ENCODE data around the gene TTC24.
A peak's percentile ranks its signal among the peaks of the same experiment; 100 is the strongest.
"Not testable (repeated sequence)": the region's sequence is repeated elsewhere in the genome, so short reads cannot be mapped to it uniquely, and the experiment has no call there.

The TTC24 gene

DNA sequence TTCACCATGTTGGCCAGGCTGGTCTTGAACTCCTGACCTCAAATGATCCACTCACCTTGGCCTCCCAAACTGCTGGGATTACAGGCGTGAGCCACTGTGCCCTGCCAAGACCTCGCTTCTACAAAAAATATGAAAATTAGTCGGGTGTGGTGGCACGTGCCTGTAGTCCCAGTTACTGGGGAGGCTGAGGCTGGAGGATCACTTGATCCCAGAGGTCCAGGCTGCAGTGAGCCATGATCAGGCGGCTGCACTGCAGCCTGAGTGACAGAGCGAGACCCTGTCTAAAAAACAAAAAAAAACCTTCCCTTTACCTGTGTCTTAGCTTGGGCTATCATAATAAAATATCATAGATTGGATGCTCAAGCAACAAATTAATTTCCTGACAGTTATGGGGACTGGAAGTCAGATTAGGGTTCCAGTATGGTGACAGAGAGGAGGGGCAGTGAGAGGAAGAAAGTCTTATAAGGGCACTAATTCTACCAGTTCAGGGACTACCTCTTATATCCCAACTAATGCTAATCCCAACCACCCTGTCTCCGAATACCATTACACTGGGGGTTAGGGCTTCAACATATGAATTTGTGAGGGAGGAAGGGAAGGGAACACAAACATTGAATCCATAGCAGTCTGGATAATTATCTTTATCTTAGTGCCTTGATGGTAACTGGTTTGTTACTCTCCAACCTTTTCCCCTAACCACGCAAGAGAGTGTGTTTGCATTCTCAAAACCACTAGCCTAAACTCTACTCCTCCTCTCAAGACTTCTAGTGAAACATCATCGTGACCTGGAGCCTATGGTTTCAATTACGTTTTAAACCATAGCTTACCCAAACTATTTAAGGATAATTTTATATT, 11.0 kb downstream of the TTC24 start:
- DNase-seq, result no peak

- no peak for DNase-seq
Measured at GRCh38 chr1:156591181-156591431, 11.6 kb downstream of the TTC24 start.

DNA sequence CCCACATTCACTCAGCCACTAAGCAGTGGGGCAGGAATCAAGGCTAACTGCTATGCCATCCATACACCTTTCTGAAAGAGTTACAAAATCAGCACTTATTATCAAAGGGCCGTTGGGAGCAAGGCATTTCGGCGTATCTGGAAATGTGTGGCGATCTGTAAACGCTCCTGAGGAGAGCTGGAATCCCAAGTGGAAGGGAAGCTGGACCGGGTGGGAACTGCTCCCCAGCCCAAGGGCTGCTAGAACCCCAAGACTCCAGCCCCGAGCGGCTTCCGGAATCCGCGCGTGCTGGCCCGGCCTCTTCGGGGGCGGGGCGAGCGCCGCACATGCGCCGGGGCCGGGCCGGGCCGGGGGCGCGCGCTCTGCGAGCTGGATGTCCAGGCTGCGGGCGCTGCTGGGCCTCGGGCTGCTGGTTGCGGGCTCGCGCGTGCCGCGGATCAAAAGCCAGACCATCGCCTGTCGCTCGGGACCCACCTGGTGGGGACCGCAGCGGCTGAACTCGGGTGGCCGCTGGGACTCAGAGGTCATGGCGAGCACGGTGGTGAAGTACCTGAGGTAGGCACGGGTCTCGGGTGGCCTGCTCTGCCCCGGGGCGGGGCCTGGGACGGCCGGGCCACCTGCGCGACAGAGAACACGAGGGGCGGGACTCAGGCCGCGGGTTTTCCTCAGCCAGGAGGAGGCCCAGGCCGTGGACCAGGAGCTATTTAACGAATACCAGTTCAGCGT, 12.1 kb downstream of the TTC24 start, which contains the start of gene NAXE:
NAXE (plus strand) TSS at position 345 of the 726 bp plus-strand sequence; CDS start at position 374, 29 bp downstream.
- peak; percentile 76 to 88 for DNase-seq

- no peak for DNase-seq
Measured at GRCh38 chr1:156592158-156592909, 12.8 kb downstream of the TTC24 start.

DNA sequence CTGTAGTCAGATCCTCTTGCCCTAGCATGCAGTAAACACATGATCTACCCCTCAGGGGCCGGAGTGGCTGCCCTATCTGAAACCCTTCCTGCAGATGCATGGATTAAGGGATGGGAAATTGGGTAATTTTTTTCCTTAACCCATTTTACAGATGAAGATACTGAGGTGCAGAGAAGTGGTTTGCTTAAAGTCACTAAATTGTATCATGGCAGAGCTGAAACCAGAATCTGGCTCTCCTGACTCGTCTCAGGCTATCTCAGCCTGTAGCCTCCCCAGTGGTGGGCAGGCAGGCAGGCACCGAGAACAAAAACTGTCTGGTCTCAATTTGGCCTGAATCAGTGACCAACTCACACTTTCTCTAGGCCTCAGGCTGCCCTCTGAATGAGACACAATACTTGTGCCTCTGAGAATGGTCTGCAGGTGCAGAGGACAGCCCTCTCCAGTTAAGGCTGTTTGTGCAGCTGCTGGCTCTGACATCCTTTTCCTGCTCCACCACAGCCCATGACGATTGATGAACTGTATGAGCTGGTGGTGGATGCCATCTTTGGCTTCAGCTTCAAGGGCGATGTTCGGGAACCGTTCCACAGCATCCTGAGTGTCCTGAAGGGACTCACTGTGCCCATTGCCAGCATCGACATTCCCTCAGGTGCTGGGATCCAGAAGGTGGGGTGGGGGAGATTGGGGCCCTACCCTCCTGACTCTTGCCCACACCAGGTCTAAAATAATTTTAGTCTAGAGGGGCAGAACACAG, 13.6 kb downstream of the TTC24 start:
- DNase-seq, result no peak

- DNase-seq, result no peak
Measured at GRCh38 chr1:156593661-156593989, 14.1 kb downstream of the TTC24 start.

GRCh38 chr1:156594190-156594589, 14.7 kb downstream of the TTC24 start:
- no peak for DNase-seq

DNA sequence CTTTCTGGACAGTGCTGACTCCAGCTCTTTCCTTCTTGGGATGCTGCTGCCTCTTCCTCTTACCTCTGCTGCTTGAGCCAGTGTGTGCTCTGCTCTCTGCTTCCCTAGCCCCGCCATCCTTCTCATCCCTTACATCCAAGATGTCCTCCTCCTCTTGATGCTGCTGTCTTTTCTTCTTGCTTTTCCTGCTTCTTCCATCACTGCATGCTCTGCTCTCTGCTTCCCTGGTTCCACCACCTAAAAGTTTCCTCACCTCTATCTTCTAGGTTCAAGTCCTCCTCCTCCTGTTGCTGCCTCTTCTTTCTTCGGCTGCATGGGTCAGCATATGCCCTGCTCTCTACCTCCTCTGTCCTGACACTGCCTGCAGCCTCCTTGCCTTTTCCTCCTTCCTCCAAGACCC, 15.5 kb downstream of the TTC24 start:
- DNase-seq, result no peak

GRCh38 chr1:156596426-156596825, 16.9 kb downstream of the TTC24 start:
- DNase-seq, result no peak

DNA sequence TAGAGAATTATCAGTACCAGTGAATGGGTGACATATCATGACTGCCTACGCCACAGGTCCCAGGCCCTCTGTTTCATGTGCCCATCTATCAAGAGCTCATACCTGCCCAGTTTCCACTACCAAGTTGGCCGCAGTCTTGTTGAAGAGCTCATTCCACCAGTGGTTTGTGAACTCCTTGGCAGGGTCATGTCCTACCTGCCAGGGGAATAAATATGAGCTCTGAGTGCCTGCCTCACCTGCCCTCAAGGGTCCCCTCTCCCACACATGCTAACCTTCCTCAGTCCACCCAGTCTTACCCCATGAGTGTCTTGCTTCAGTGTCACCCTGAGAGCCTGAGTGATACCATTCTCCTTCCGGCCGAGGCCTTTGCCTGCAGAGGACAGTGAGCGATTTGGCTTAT, 18.6 kb downstream of the TTC24 start:
- DNase-seq, result no peak

GRCh38 chr1:156598731-156599432, 19.4 kb downstream of the TTC24 start:
- no peak for DNase-seq

GRCh38 chr1:156599811-156600210, 20.3 kb downstream of the TTC24 start:
- DNase-seq, result no peak

- no peak for DNase-seq
Measured at GRCh38 chr1:156600733-156601121, 21.2 kb downstream of the TTC24 start.

DNA sequence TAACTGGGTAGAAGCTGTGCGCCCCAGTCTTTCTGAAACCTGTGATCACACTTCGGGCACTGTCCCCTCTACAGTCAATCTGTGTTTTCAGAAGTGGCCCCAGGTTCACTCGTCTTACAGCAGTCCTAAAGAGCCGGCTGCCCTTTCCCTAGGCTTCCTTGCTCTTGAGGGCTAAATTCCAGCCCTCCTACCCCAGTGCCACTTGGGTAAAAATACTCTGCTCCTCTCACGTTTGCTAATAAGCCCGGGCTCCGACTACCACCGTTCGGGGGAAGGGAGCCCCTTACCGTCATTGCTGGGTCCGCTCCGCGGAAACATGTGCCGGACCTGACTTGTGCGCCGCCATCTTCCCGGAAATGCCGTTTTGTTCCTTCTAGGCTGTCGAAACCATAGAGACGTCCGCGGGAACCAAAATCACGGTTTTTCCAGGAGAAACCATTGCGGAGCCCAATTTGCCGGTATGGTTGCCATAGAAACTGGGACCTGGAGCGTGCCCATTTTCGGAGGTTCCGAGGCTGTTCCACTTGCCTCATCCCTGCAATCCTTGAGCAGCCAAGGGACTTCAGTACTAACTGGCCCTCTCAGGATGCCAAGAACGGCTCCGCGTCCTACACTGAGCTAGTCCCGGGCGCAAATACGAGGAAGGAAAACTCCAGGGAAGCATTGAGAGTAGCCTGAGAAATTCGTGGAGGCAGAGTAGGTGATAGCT, 21.8 kb downstream of the TTC24 start, which contains the start of gene GPATCH4:
GPATCH4 (minus strand) TSS at position 358 of the 709 bp plus-strand sequence.
- DNase-seq, result peak; percentile 75 to 99

DNA sequence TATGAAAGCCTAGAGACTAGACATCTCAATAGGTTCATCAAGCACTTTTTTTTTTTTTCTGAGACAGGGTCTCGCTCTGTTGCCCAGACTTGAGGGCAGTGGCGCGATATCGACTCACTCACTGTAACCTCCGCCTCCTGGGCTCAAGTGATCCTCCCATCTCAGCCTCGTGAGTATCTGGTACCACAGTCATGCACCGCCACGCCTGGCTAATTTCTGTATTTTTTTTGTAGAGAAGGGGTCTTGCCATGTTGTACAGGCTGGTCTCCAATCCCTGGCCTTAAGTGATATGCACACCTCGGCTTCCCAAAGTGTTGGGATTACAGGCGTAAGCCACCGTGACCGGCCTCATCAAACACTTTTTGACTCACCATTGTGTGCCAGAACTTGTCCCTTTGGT, 22.4 kb downstream of the TTC24 start:
- no peak for DNase-seq

DNA sequence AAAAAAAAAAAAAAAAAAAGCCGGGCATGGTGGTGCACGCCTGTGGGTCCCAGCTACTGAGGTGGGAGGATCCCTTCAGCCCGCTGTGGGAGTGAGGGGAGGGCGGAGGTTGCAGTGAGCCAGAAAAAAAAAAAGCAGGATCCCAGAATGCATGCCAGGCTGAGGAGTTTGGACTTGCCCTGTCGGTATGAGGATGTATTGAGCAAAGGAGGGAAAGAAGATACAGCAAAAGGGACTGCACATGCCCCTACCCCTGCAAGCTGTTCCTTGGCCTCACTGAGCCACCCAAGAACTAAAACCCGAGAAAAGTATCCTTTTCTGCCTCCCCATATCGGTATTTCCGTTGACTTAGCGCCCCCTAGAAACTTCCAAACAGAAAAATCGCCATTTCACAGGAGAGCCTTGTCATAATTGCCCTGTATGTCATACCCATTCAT, 23.1 kb downstream of the TTC24 start:
- DNase-seq, result no peak

GRCh38 chr1:156607344-156607743, 27.8 kb downstream of the TTC24 start:
- not testable (repeated sequence) for DNase-seq

DNA sequence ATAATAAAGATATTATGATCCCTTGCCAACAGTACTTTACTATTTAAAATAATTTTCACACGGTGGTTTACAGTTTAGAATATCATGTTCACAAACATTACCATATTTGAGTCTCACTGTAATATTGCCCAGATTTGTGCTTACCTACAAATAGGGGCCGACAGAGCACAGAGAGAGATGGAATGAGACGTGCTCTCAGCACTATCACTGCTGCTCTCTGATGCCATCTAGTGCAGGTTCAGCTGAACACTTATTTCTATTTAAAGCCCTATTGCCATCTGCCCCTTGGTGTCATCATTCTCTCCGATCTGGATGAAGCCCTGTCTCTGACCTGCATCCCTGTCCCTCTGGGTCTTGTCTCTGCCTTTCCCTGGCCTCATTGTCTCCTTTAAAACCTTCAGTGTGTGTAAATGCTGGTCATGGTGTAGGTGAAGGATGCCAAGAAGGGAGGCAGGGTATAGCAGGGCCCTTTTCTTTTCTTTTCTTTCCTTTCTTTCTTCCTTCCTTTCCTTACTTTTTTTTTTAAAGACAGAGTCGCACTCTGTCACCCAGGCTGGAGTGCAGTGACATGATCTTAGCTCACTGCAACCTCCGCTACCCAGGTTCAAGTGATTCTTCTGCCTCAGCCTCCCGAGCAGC, 28.6 kb downstream of the TTC24 start:
- DNase-seq, result peak in 1 of 2 experiments; percentile 69

DNA sequence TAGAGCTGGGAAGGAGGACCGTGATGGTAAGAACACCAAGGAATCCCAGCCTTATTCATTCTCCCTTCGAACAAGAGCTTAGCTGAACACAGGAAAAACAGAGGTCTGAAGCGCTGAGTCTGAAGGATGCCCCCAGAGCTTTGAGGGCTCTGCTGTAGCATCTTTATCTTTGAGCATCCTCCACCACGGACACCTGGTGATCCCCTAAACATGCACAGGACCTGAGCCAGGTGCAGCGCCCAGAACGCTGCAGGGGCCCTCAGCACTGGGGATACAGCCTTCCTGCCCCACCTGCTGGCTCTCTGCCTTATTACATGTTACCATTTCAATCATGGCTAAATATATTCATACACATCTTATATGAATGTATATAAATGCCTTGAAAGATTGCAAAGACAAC, 29.5 kb downstream of the TTC24 start:
- peak in 1 of 2 experiments; percentile 59 for DNase-seq

GRCh38 chr1:156610072-156610471, 30.5 kb downstream of the TTC24 start:
- DNase-seq, result not testable (repeated sequence)

DNA sequence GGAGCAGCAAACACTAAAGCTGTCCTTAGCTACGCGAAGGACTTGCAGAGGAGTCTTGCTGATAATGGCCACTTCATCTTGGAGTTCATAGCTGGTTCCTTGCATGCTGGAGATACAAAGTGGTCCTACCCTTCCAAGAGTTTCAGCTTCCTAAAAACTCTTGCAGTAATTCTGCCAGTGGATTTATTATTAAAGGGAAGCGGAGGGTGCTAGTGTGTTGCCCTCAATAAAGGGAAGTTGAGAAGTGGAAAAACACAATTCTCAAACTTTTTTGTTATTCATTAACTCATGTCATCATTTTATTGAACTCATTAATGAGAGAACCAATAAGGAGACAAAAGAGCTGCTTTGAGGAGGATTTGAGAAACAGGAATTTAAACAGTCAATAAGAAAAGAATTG, 33.1 kb downstream of the TTC24 start:
- no peak for DNase-seq

All from NCI-H187 (cell line).